ENCODE measurements around the gene ATP5F1B. TPM values are rescaled to one million over a fixed set of nuclear protein-coding genes. Genes with fewer than 3 reads are reported as not detected.

ATP5F1B gene
- polyA plus RNA-seq, 1 of the 3 experiments (the other 2 are of a cell fraction), result 762 TPM

DNA sequence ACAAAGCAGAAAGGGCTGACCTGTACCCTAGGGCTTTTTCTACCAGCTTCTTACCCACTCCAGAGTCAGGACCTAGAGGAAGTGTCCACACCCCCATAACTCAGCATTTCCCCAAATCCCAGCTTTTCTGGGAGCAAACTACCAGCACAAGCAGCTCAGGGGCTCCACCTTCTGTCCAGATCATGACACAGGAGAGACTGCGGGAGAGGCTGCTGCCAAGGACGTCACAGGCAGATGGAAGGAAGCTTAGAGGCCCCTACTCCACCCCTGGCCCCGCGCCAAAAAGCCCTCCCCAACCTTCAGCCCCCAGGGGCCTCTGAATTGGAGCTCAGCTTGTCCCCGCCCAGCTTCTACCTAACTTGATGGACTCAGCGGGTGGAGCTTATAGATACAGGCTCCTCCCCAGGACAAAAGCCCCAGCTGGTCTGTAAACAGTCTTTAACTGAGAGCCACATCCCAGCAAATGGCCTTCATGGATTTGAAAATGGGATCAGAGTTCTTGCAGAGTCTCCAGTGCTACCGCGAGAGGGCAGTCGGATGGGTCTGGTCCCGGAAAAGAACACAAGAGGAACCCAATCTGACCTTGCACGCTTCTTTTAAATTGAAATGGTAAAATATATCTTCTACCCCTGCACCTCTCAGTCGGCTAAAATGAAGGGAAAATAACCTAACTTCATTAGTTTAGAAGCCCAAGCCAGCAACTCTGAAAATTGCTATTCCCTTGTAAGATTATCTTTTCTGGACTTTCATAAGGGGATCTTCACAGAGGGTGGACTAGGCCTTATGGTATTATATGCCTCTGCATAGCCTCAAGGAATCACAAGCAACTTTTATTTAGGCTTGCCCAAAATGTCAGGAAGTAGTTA lies 8.9 kb downstream of the ATP5F1B start (continued):
- TF ChIP-seq REST (IDR thresholded peaks at IDR 0.05; ENCODE audit: low read depth, low read length) (no peak; the same call in 1 of the 2 replicates), RFX5 (IDR thresholded peaks at IDR 0.05; ENCODE audit: low read length) (no peak; the same call in 1 of the 2 replicates), SIN3A (IDR thresholded peaks at IDR 0.05; ENCODE audit: borderline replicate concordance, low read depth, low read length) (peak; percentile 95), MXI1 (IDR thresholded peaks at IDR 0.05; ENCODE audit: low read depth, low read length) (peak; percentile 51; the same call in 1 of the 2 replicates), NFIC (IDR thresholded peaks at IDR 0.05; ENCODE audit: borderline replicate concordance) (peak; percentile 98), TEAD4 (IDR thresholded peaks at IDR 0.05; ENCODE audit: borderline replicate concordance, insufficient read depth) (no peak), RCOR1 (IDR thresholded peaks at IDR 0.05; ENCODE audit: low read length) (peak; percentile 56; the same call in 1 of the 2 replicates)
- TF ChIP-seq, protein P1, sequence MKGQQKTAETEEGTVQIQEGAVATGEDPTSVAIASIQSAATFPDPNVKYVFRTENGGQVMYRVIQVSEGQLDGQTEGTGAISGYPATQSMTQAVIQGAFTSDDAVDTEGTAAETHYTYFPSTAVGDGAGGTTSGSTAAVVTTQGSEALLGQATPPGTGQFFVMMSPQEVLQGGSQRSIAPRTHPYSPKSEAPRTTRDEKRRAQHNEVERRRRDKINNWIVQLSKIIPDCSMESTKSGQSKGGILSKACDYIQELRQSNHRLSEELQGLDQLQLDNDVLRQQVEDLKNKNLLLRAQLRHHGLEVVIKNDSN (IDR thresholded peaks at IDR 0.05; ENCODE audit: borderline replicate concordance, low read depth), result no peak
- TF ChIP-seq, protein P2, sequence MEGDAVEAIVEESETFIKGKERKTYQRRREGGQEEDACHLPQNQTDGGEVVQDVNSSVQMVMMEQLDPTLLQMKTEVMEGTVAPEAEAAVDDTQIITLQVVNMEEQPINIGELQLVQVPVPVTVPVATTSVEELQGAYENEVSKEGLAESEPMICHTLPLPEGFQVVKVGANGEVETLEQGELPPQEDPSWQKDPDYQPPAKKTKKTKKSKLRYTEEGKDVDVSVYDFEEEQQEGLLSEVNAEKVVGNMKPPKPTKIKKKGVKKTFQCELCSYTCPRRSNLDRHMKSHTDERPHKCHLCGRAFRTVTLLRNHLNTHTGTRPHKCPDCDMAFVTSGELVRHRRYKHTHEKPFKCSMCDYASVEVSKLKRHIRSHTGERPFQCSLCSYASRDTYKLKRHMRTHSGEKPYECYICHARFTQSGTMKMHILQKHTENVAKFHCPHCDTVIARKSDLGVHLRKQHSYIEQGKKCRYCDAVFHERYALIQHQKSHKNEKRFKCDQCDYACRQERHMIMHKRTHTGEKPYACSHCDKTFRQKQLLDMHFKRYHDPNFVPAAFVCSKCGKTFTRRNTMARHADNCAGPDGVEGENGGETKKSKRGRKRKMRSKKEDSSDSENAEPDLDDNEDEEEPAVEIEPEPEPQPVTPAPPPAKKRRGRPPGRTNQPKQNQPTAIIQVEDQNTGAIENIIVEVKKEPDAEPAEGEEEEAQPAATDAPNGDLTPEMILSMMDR (IDR thresholded peaks at IDR 0.05), result peak; percentile 75
